Activated CD8-positive, alpha-beta T cell treated with anti-CD3 and anti-CD28 coated beads for 36 hours (primary cell): Measurements from ENCODE around the gene ELP6. TPM values are rescaled to one million over a fixed set of nuclear protein-coding genes. Genes with fewer than 3 reads are reported as not detected.
"Not testable (repeated sequence)": the region's sequence is repeated elsewhere in the genome, so short reads cannot be mapped to it uniquely, and the experiment has no call there.

Experiments
- ATAC-seq: fragments of 200-7000 bp; cut with Tn5 transposase; one replicate; pipeline ENCODE4 v1.10.0; 2021; ENCODE audit warnings: mild to moderate bottlenecking, moderate library complexity
- CTCF ChIA-PET: fragments of 350-600 bp; sonication (Branson Sonifier 250); formaldehyde crosslinking; loops from one replicate; lab custom pipeline; 2021; ENCODE audit warnings: antibody characterized with exemption; lab: Charles Lee
- POLR2A ChIA-PET: fragments of 350-600 bp; sonication (Branson Sonifier 250); formaldehyde crosslinking; loops from one replicate; lab custom pipeline; 2021; ENCODE audit warnings: antibody characterized with exemption; lab: Charles Lee
- DNase-seq: peaks from one replicate; pipeline ENCODE4 v3.0.0-alpha.2; 2020
- H3K27ac Mint-ChIP-seq: one replicate; pipeline ENCODE4 v1.8.0; 2021; ENCODE audit warnings: mild to moderate bottlenecking, mixed read lengths
- H3K27me3 Mint-ChIP-seq: one replicate; pipeline ENCODE4 v1.8.0; 2021; ENCODE audit warnings: mixed read lengths
- H3K36me3 Mint-ChIP-seq: one replicate; pipeline ENCODE4 v1.8.0; 2021; ENCODE audit warnings: low read depth, mixed read lengths
- H3K4me1 Mint-ChIP-seq: one replicate; pipeline ENCODE4 v1.8.0; 2021; ENCODE audit warnings: low read depth, mixed read lengths
- H3K4me3 Mint-ChIP-seq: one replicate; pipeline ENCODE4 v1.8.0; 2021; ENCODE audit warnings: mild to moderate bottlenecking, moderate library complexity, mixed read lengths
- H3K9me3 Mint-ChIP-seq: one replicate; pipeline ENCODE4 v1.8.0; 2021; ENCODE audit warnings: mixed read lengths
- CTCF ChIP-seq: fragments of 200-600 bp; IDR thresholded peaks from one replicate; pipeline ENCODE4 v1.8.0; 2022; ENCODE audit warnings: antibody characterized with exemption, mild to moderate bottlenecking
- intact Hi-C: fragments of 100-400 bp; cut with micrococcal nuclease; formaldehyde crosslinking; loops from one replicate; pipeline ENCODE4 v1.10.0; 2022
- total RNA-seq, 2 experiments: library from RNA; stranded (reverse); gene quantifications; one replicate each; pipeline ENCODE4 v1.2.3, GENCODE V29; 2021

ELP6 gene
- total RNA-seq, 2 experiments from 2014 or later = 41.4 to 41.5 TPM

- H3K27me3 Mint-ChIP-seq = no peaks in the 10 kb centered on the region
- no peak overlapping the region for H3K27ac Mint-ChIP-seq
- ChIA-PET POLR2A (no interaction called here), CTCF (interaction anchor here (0.8 to 1.7 kb wide), 2 partner anchors 11 kb away, joined by 3 to 5 read pairs; partner anchors contain the start of gene SCAP)
- DNase-seq (no peak), ATAC-seq (no peak)
- intact Hi-C loops = no loop called here
- TF ChIP-seq CTCF = no peak
- H3K4me1 Mint-ChIP-seq = peaks cover 24% of the 10 kb centered on the region
- peaks cover 4% of the 10 kb centered on the region for H3K9me3 Mint-ChIP-seq
- peaks cover 44% of the 10 kb centered on the region for H3K36me3 Mint-ChIP-seq
- H3K4me3 Mint-ChIP-seq = no peak overlapping the region
Observed at GRCh38 chr3:47464588-47464987, 48.9 kb downstream of the ELP6 start.

GRCh38 chr3:47459534-47460085, 53.9 kb downstream of the ELP6 start:
- POLR2A ChIA-PET, intact Hi-C loops, ATAC-seq, H3K4me3 Mint-ChIP-seq, H3K27me3 Mint-ChIP-seq, H3K9me3 Mint-ChIP-seq, DNase-seq, H3K27ac Mint-ChIP-seq: not testable (repeated sequence)
- CTCF ChIA-PET = interaction anchor here (1.7 to 2.8 kb wide), 2 partner anchors 16 to 38 kb away, joined by 5 to 11 read pairs; partner anchors contain the start of gene SCAP
- H3K4me1 Mint-ChIP-seq = peaks cover 22% of the 10 kb centered on the region
- H3K36me3 Mint-ChIP-seq = peaks cover 23% of the 10 kb centered on the region

GRCh38 chr3:47456984-47457383, 56.5 kb downstream of the ELP6 start:
- Mint-ChIP-seq H3K36me3 (peaks cover 15% of the 10 kb centered on the region), H3K27ac (no peak overlapping the region), H3K4me1 (peaks cover 15% of the 10 kb centered on the region), H3K4me3 (no peak overlapping the region), H3K9me3 (peaks cover 6% of the 10 kb centered on the region), H3K27me3 (no peaks in the 10 kb centered on the region)
- ATAC-seq (no peak), DNase-seq (no peak)
- ChIA-PET POLR2A (interaction anchor here (0.6 to 1.0 kb wide), 2 partner anchors 18 to 754 kb away, joined by 3 to 4 read pairs; partner anchors contain the start of gene SCAP), CTCF (interaction anchor here (0.9 to 1.2 kb wide), 3 partner anchors 9 to 368 kb away, joined by 3 read pairs; partner anchors contain the start of gene SCAP)
- no peak for TF ChIP-seq CTCF
- intact Hi-C loops = no loop called here

- Mint-ChIP-seq H3K4me1 (peaks cover 18% of the 10 kb centered on the region), H3K27ac (no peak overlapping the region), H3K36me3 (peaks cover 13% of the 10 kb centered on the region), H3K27me3 (no peaks in the 10 kb centered on the region), H3K4me3 (no peak overlapping the region), H3K9me3 (peaks cover 5% of the 10 kb centered on the region)
- ChIA-PET POLR2A (no interaction called here), CTCF (interaction anchor here (1.0 kb wide), 1 partner anchor 34 kb away, joined by 3 read pairs; no protein-coding TSS in a partner anchor)
- intact Hi-C loops = no loop called here
- ATAC-seq (no peak), DNase-seq (no peak)
- TF ChIP-seq CTCF = no peak
Observed at GRCh38 chr3:47455806-47456452, 57.6 kb downstream of the ELP6 start.

GRCh38 chr3:47452453-47453215, 60.9 kb downstream of the ELP6 start:
- Mint-ChIP-seq H3K27ac (no peak overlapping the region), H3K4me1 (peaks cover 21% of the 10 kb centered on the region), H3K4me3 (no peak overlapping the region), H3K27me3 (no peaks in the 10 kb centered on the region), H3K9me3 (peaks cover 5% of the 10 kb centered on the region), H3K36me3 (peaks cover 16% of the 10 kb centered on the region)
- DNase-seq (no peak), ATAC-seq (no peak)
- ChIA-PET POLR2A (interaction anchor here (0.7 to 2.2 kb wide), 2 partner anchors 21 to 23 kb away, joined by 3 to 6 read pairs; partner anchors contain the start of gene SCAP), CTCF (no interaction called here)
- no peak for TF ChIP-seq CTCF
- intact Hi-C loops = no loop called here

Other genes with a start within 250 kb of the ELP6 start
- gene KIF9, start 230.9 kb downstream of the ELP6 start, total RNA-seq = 1 to 10 TPM; 8.3 to 8.8 TPM
- gene KLHL18, start 230.8 kb downstream of the ELP6 start, total RNA-seq = 10 to 100 TPM; 28.8 to 32.6 TPM
- gene PTPN23, start 132.7 kb downstream of the ELP6 start, total RNA-seq = 10 to 100 TPM; 20.7 to 22.6 TPM
- gene SCAP, start 37.8 kb downstream of the ELP6 start, total RNA-seq = 10 to 100 TPM; 45.1 to 52.2 TPM
- under 1 TPM; 0.54 to 0.58 TPM for gene CSPG5, start 65.2 kb upstream of the ELP6 start, total RNA-seq